ENCODE data around the gene IMMP2L. TPM values are rescaled to one million over a fixed set of nuclear protein-coding genes. Genes with fewer than 3 reads are reported as not detected.

IMMP2L gene
- total and polyA plus RNA-seq, 2 of the 8 experiments (the other 6 are each of a cell fraction or from before 2014, with no cell fraction given), result 2.3 to 10.1 TPM

GRCh38 chr7:111568870-111569462 lies 6.7 kb upstream of the IMMP2L start:
- Histone ChIP-seq H3K27ac (ENCODE audit: low read depth, low read length) (no peak overlapping the region), H3K9me3 (ENCODE audit: insufficient read depth in 2 of 2, low read depth in 1 of 2, low read length in 1 of 2) (peaks cover 4 to 12% of the 10 kb centered on the region in 2 experiments; a peak in 2 of 4 replicates), H2BK120ac (replicated peaks; ENCODE audit: low read depth, low read length) (no peak overlapping the region), H2BK12ac (ENCODE audit: low read depth, low read length) (no peak overlapping the region), H3K56ac (replicated peaks; ENCODE audit: insufficient read length, low read depth, low read length) (no peak overlapping the region), H4K5ac (ENCODE audit: insufficient read length, low read depth, low read length) (no peak overlapping the region), H3K18ac (ENCODE audit: extremely low read depth, low read length) (no peak overlapping the region), H2AFZ (ENCODE audit: low read length) (no peak overlapping the region), H3K4ac (replicated peaks; ENCODE audit: insufficient read length, low read depth, low read length) (no peak overlapping the region), H3K23me2 (ENCODE audit: low read depth, low read length) (no peaks in the 10 kb centered on the region), H3K9ac (replicated peaks in 1 of 4; ENCODE audit: extremely low read depth in 1 of 4, low read depth in 3 of 4, low read length in 3 of 4) (no peak overlapping the region), H2BK15ac (ENCODE audit: low read length) (no peak overlapping the region), H3K23ac (ENCODE audit: insufficient read length) (no peak overlapping the region), H2AK5ac (ENCODE audit: low read depth, low read length) (no peak overlapping the region), H2BK5ac (ENCODE audit: low read depth, low read length) (no peak overlapping the region), H3K4me1 (replicated peaks in 1 of 4; ENCODE audit: control insufficient read depth in 3 of 4, insufficient read depth in 4 of 4, low read length in 3 of 4) (no peaks in the 10 kb centered on the region), H3K27me3 (replicated peaks in 1 of 4; ENCODE audit: control insufficient read depth in 3 of 4, extremely low read depth in 1 of 4, insufficient read depth in 3 of 4, low read length in 3 of 4) (no peaks in the 10 kb centered on the region), H4K8ac (ENCODE audit: extremely low read depth, insufficient read depth, low read length) (no peak overlapping the region), H4K91ac (replicated peaks; ENCODE audit: insufficient read length, low read length) (no peak overlapping the region), H3K4me2 (ENCODE audit: insufficient read depth in 1 of 2, low read depth in 2 of 2, low read length in 2 of 2) (no peak overlapping the region), H3K4me3 (ENCODE audit: extremely low read depth in 1 of 4, insufficient read depth in 2 of 4, low read depth in 3 of 4, low read length in 4 of 4) (no peak overlapping the region), H3K79me2 (ENCODE audit: control insufficient read depth in 1 of 2, insufficient read depth in 2 of 2, low read length in 2 of 2) (no peaks in the 10 kb centered on the region), H2BK20ac (ENCODE audit: low read length) (no peak overlapping the region), H3K36me3 (ENCODE audit: control insufficient read depth in 2 of 4, insufficient read depth in 4 of 4, low read length in 3 of 4) (no peaks in the 10 kb centered on the region), H4K20me1 (replicated peaks in 1 of 2; ENCODE audit: control insufficient read depth in 1 of 2, insufficient read depth in 2 of 2, low read length in 2 of 2) (no peaks in the 10 kb centered on the region), H3K79me1 (ENCODE audit: low read depth, low read length) (no peaks in the 10 kb centered on the region; the same call in 1 of the 2 replicates), H3K14ac (ENCODE audit: insufficient read length) (no peak overlapping the region)
- TF ChIP-seq PHF8 (conservative IDR thresholded peaks at IDR 0.05; ENCODE audit: low read depth, low read length) (no peak), NANOG (IDR thresholded peaks at IDR 0.05; ENCODE audit: insufficient read depth, low read depth, low read length, poor library complexity, severe bottlenecking) (no peak), SRF (IDR thresholded peaks at IDR 0.05; ENCODE audit: low read depth, low read length) (no peak), ZNF274 (IDR thresholded peaks at IDR 0.05; ENCODE audit: borderline replicate concordance, extremely low read depth, low read length) (no peak), MAX (IDR thresholded peaks at IDR 0.05) (no peak), E2F6 (IDR thresholded peaks at IDR 0.05) (no peak)
- ChIA-PET POLR2A (ENCODE audit: partially characterized antibody) (no interaction called here), CTCF (ENCODE audit: partially characterized antibody) (no interaction called here)
- FAIRE-seq (no peak), DNase-seq (ENCODE audit: low read depth in 1 of 2, low spot score in 2 of 2) (no peak)
- WGBS, 2 experiments (ENCODE audit: extremely low coverage in 1 of 2, insufficient coverage in 1 of 2, insufficient read length in 1 of 2, insufficient replicate concordance in 2 of 2, low coverage in 1 of 2, low lambda C conversion rate in 2 of 2, missing lambda C conversion rate in 1 of 2), result 89% methylated on average over 1 of the region's 1 CpG; no CpG with 5 or more reads in 1 of the 2 experiments

All from H1 (cell line).